ENCODE results near the gene THOC5.

- TF ChIP-seq GATA2 (IDR thresholded peaks at IDR 0.05; ENCODE audit: low read depth, low read length), result no peak
- TF ChIP-seq GATA3 (IDR thresholded peaks at IDR 0.05; ENCODE audit: low read depth, low read length), result no peak
Measured at GRCh38 chr22:29563652-29564460, 10.3 kb upstream of the THOC5 start.

Measured in SH-SY5Y (cell line).